Peyer's patch (tissue), 4 donors: ENCODE measurements around the gene TMEM260. TPM values are rescaled to one million over a fixed set of nuclear protein-coding genes. Genes with fewer than 3 reads are reported as not detected.

Source experiments
- DNase-seq, 3 donors: peaks; one replicate each; pipeline ENCODE4 v3.0.0-alpha.2; 2017 to 2019
- H3K27ac ChIP-seq, 4 donors: fragments of 200-600 bp; sonication (generic); one replicate each; pipeline ENCODE4 v1.5.1; 2016 to 2019
- H3K27me3 ChIP-seq, 2 donors: fragments of 200-600 bp; sonication (generic); one replicate each; pipeline ENCODE4 v1.5.1; 2019
- H3K36me3 ChIP-seq, 3 donors: fragments of 200-600 bp; sonication (generic); one replicate each; pipeline ENCODE4 v1.5.1; 2016 to 2019
- H3K4me1 ChIP-seq, 4 donors: fragments of 200-600 bp; sonication (generic); one replicate each; pipeline ENCODE4 v1.5.1; 2016 to 2019
- H3K4me3 ChIP-seq, 4 donors: fragments of 200-600 bp; sonication (generic); 1 replicate in 3 of 4; 2 replicates in 1 of 4; pipeline ENCODE4 v1.5.1; 2016 to 2019; ENCODE audit warnings: mild to moderate bottlenecking in 1 of 4
- H3K9me3 ChIP-seq, 4 donors: fragments of 200-600 bp; sonication (generic); one replicate each; pipeline ENCODE4 v1.5.1; 2016 to 2019; ENCODE audit warnings: mild to moderate bottlenecking in 1 of 4
- POLR2A ChIP-seq, 2 donors: fragments of 450-650 bp; IDR thresholded peaks; one replicate each; pipeline ENCODE4 v1.5.1; 2017; ENCODE audit warnings: antibody characterized with exemption in 2 of 2, mild to moderate bottlenecking in 2 of 2, moderate library complexity in 2 of 2
- total RNA-seq, 4 donors: library from RNA; depleted of rRNA; stranded (reverse); fragments of >200 nt; gene quantifications; one replicate each; pipeline ENCODE4 v1.1.0, GENCODE V29; 2016
- TF ChIP-seq, protein P1 (sequence below), 6 experiments: fragments of 450-650 bp in 4 of 6; fragments of 200-600 bp in 2 of 6; sonication (generic) in 1 of 6; IDR thresholded peaks; one replicate each; pipeline ENCODE4 v1.5.1; 2017 to 2019; ENCODE audit warnings: antibody characterized with exemption in 6 of 6, mild to moderate bottlenecking in 3 of 6, moderate library complexity in 1 of 6

The TMEM260 gene
- total RNA-seq, 4 donors from 2014 or later: 13.3 to 43.5 (median 24.5) TPM

DNA sequence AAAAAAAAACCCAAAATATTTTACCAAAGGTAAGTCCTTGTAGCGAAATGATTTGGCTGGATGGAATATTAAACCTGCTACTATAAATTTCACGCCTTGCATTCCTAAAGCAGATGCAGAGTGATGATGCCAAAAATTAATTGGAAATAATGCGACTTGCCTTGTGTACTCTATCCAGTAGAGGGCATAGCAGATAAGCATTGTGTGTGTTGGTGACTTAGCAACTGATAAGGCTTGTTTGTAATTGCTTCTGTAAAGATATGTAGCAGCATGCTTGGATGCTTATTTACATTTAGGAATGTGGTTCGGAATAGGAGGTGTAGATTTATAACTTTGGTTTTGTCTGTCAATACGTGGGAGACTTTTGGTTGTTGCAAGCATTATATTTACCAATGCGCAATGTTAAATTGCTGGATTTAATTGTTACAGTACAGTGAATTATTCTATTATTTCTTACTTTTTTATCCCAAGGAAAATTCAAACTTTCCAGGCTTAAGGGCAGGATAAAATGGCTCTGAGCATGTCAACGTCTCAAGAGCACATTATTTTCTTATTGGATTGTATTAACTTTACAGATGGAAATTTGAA, 80.5 kb downstream of the TMEM260 start:
- H3K4me3 ChIP-seq: no peak overlapping the region
- no peaks in the 10 kb centered on the region for H3K36me3 ChIP-seq
- H3K9me3 ChIP-seq: no peaks in the 10 kb centered on the region
- DNase-seq: no peak
- H3K4me1 ChIP-seq: no peaks in the 10 kb centered on the region
- TF ChIP-seq, protein P1, sequence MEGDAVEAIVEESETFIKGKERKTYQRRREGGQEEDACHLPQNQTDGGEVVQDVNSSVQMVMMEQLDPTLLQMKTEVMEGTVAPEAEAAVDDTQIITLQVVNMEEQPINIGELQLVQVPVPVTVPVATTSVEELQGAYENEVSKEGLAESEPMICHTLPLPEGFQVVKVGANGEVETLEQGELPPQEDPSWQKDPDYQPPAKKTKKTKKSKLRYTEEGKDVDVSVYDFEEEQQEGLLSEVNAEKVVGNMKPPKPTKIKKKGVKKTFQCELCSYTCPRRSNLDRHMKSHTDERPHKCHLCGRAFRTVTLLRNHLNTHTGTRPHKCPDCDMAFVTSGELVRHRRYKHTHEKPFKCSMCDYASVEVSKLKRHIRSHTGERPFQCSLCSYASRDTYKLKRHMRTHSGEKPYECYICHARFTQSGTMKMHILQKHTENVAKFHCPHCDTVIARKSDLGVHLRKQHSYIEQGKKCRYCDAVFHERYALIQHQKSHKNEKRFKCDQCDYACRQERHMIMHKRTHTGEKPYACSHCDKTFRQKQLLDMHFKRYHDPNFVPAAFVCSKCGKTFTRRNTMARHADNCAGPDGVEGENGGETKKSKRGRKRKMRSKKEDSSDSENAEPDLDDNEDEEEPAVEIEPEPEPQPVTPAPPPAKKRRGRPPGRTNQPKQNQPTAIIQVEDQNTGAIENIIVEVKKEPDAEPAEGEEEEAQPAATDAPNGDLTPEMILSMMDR (IDR thresholded peaks at IDR 0.05): peak in 5 of 6 experiments; percentile 2 to 75 (median 71)
- TF ChIP-seq POLR2A (IDR thresholded peaks at IDR 0.05): no peak
- H3K27me3 ChIP-seq: no peaks in the 10 kb centered on the region
- no peak overlapping the region for H3K27ac ChIP-seq

DNA sequence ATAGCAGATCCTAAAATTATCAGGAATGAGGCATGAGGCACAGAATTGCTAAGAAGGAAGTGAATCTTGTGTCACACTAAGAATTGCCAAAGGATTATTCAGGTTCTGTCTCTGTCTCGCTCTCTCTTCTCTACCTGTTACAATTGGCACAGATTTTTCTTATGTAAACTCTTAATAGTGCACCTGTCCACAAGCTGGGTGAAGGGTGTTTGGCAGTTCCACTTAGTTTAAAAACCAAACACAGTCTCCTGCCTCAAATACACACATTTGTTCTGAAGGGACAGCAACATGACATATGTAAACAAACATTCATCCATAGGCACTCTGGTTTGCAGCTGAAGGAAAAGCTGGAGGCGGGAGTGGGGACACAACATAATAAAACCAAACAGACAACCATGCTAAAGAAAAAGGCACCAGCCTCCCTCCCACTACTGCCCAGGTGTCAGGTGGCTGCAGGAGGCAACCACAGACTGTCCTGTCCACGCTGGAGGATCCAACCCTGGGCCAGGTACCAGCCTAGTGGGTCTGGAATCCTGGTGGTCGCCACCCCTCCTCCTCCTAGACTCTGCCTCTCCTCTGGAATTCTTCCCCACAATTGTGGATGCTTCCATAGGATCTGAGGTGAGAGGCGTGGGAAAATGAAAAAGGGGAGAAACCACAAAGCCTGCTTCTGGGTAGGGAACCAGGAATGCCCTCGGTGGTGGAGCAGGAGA, 81.2 kb downstream of the TMEM260 start:
- DNase-seq: no peak
- no peaks in the 10 kb centered on the region for H3K4me1 ChIP-seq
- no peak overlapping the region for H3K27ac ChIP-seq
- TF ChIP-seq, protein P1 (IDR thresholded peaks at IDR 0.05): no peak
- no peak for TF ChIP-seq POLR2A (IDR thresholded peaks at IDR 0.05)
- H3K27me3 ChIP-seq: no peaks in the 10 kb centered on the region
- H3K4me3 ChIP-seq: no peak overlapping the region
- no peaks in the 10 kb centered on the region for H3K36me3 ChIP-seq
- no peaks in the 10 kb centered on the region for H3K9me3 ChIP-seq

DNA sequence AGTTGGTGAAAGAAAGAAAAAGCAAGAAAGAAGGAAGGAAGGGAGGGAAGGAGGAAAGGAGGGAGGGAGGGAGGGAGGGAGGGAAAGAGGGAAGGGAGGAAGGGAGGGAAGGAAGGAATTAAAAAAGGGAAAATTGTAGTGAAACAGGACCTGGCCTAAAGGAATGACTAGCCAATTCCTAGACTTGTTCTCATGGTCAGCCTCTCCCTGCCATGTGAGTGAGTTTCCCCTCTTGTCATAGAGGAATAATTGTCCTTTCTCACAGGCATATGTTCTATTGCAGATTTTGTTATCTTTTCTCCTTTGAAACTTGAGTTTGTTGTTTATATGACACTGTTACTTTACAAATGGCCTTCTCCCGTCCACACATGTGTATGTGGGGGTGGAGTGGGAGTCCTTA, 81.9 kb downstream of the TMEM260 start:
- H3K36me3 ChIP-seq: no peaks in the 10 kb centered on the region
- DNase-seq: no peak
- no peak overlapping the region for H3K4me3 ChIP-seq
- TF ChIP-seq, protein P1 (IDR thresholded peaks at IDR 0.05): no peak
- TF ChIP-seq POLR2A (IDR thresholded peaks at IDR 0.05): no peak
- no peaks in the 10 kb centered on the region for H3K4me1 ChIP-seq
- no peaks in the 10 kb centered on the region for H3K27me3 ChIP-seq
- no peaks in the 10 kb centered on the region for H3K9me3 ChIP-seq
- H3K27ac ChIP-seq: no peak overlapping the region

DNA sequence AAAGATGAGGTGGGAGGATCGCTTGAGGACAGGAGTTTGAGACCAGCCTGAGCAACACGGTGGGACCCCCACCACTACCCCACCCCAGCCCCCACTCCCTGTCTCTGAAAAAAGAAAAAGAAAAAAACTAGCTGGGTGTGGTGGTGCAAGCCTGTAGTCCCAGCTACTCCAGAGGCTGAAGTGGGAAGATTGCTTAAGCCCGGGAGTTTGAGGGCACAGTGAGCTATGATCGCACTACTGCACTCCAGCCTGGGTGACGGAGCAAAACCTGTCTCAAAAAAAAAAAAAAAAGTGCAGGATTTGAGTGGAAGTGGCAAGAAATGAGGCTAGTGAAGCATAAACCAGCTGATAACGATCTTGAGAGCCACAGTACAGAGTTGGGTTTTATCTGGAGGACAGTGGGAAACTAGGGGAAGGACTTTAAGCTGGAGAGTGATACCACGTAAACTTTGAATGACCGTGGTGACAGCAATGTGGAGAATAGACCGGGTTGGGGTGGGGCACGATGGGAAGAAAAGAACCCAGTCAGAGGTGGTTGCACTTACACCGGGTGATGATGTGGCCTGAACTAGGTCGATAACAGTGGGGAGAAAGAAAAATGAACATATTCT, 85.3 kb downstream of the TMEM260 start:
- Histone ChIP-seq H3K27me3 (no peaks in the 10 kb centered on the region), H3K9me3 (no peaks in the 10 kb centered on the region), H3K4me1 (no peaks in the 10 kb centered on the region), H3K36me3 (no peaks in the 10 kb centered on the region), H3K4me3 (no peak overlapping the region), H3K27ac (no peak overlapping the region)
- TF ChIP-seq, protein P1 (IDR thresholded peaks at IDR 0.05): no peak
- no peak for TF ChIP-seq POLR2A (IDR thresholded peaks at IDR 0.05)
- no peak for DNase-seq

DNA sequence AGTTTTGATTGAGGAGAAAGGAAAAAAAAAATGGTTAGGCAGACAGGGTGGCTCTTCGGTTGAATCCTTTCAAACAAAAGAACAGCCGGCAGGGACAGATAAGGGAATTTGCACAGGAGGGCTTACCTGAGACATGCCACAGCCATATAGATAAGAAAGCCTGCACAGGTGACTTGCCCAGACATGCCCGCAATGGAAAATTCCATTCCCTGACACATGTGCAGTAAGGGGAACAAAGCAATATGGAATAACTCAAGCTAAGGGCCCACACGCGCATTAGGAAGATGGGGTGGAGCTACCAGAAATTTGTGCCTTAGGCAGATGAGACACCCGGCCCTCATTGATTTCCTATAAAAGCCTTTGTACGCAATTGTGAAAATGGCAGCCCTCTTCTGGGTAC, 86.7 kb downstream of the TMEM260 start:
- no peak overlapping the region for H3K4me3 ChIP-seq
- H3K4me1 ChIP-seq: no peaks in the 10 kb centered on the region
- no peaks in the 10 kb centered on the region for H3K9me3 ChIP-seq
- no peak for TF ChIP-seq POLR2A (IDR thresholded peaks at IDR 0.05)
- TF ChIP-seq, protein P1 (IDR thresholded peaks at IDR 0.05): no peak
- no peaks in the 10 kb centered on the region for H3K36me3 ChIP-seq
- no peak for DNase-seq
- no peaks in the 10 kb centered on the region for H3K27me3 ChIP-seq
- H3K27ac ChIP-seq: no peak overlapping the region
